ENCODE data around the gene USP54.

GRCh38 chr10:73623056-73623455 lies 31.9 kb upstream of the USP54 start:
- TF ChIP-seq POLR2AphosphoS5 (IDR thresholded peaks at IDR 0.05; ENCODE audit: borderline replicate concordance, low read depth, low read length): no peak
- no peak for TF ChIP-seq EZH2 (IDR thresholded peaks at IDR 0.05)
- no peak for TF ChIP-seq FOXP2 (optimal IDR thresholded peaks at IDR 0.05; ENCODE audit: control extremely low read depth, extremely low read length, insufficient read depth)
